Prostate gland (tissue), 2 donors: ENCODE results near the gene NUTM2D.
"Not testable (repeated sequence)": the region's sequence is repeated elsewhere in the genome, so short reads cannot be mapped to it uniquely, and the experiment has no call there.

Source experiments
- CTCF ChIP-seq, 4 experiments: fragments of 200-600 bp in 2 of 4; fragments of 450-650 bp in 2 of 4; sonication (generic) in 2 of 4; IDR thresholded peaks; 1 replicate in 3 of 4; 2 replicates in 1 of 4; pipeline ENCODE4 v1.5.1; 2016 to 2019; ENCODE audit warnings: antibody characterized with exemption in 4 of 4, mild to moderate bottlenecking in 2 of 4, moderate library complexity in 2 of 4
- POLR2A ChIP-seq: fragments of 450-650 bp; IDR thresholded peaks from one replicate; pipeline ENCODE4 v1.6.1; 2016; ENCODE audit warnings: antibody characterized with exemption, mild to moderate bottlenecking

- not testable (repeated sequence) for TF ChIP-seq CTCF (IDR thresholded peaks at IDR 0.05); POLR2A
Measured at GRCh38 chr10:87357444-87357843, at the start of gene NUTM2D.
